Loucy (cell line): ENCODE data around the gene ATP6V0E2.
A peak's percentile ranks its signal among the peaks of the same experiment; 100 is the strongest.

Experiments
- H2AFZ ChIP-seq: fragments of 200-600 bp; sonication (generic); 2 replicates; pipeline ENCODE4 v1.6.0; 2016; ENCODE audit warnings: antibody characterized with exemption, mild to moderate bottlenecking, low read length, moderate library complexity
- H3F3A ChIP-seq: fragments of 200-600 bp; 2 replicates; pipeline ENCODE4 v1.6.0; 2016; ENCODE audit warnings: antibody characterized with exemption, low read depth, mild to moderate bottlenecking
- H3K27me3 ChIP-seq: fragments of 200-600 bp; sonication (generic); 2 replicates; pipeline ENCODE4 v1.6.1; 2014; ENCODE audit warnings: low read length, mild to moderate bottlenecking; ENCODE audit not compliant: insufficient read depth, poor library complexity, severe bottlenecking
- H3K36me3 ChIP-seq: fragments of 200-600 bp; sonication (generic); 2 replicates; pipeline ENCODE4 v1.6.1; 2016; ENCODE audit warnings: low read length; ENCODE audit not compliant: insufficient read depth
- H3K4me1 ChIP-seq: fragments of 200-600 bp; sonication (generic); 2 replicates; pipeline ENCODE4 v1.5.1; 2014; ENCODE audit warnings: low read length, mild to moderate bottlenecking; ENCODE audit not compliant: insufficient read depth, poor library complexity, severe bottlenecking
- H3K4me2 ChIP-seq: fragments of 200-600 bp; sonication (generic); 2 replicates; pipeline ENCODE4 v1.6.0; 2014; ENCODE audit warnings: antibody characterized with exemption, low read length, low read depth, mild to moderate bottlenecking; ENCODE audit not compliant: poor library complexity, severe bottlenecking
- H3K4me3 ChIP-seq: fragments of 200-600 bp; sonication (generic); 2 replicates; pipeline ENCODE4 v1.5.1; 2014; ENCODE audit warnings: low read length, mild to moderate bottlenecking, mixed read lengths; ENCODE audit not compliant: poor library complexity, severe bottlenecking
- H3K79me2 ChIP-seq: fragments of 200-600 bp; sonication (generic); 2 replicates; pipeline ENCODE4 v1.6.1; 2014; ENCODE audit warnings: low read length; ENCODE audit not compliant: insufficient read depth
- H3K9ac ChIP-seq: fragments of 200-600 bp; sonication (generic); 2 replicates; pipeline ENCODE4 v1.6.0; 2014; ENCODE audit warnings: mild to moderate bottlenecking, low read depth, low read length, moderate library complexity; ENCODE audit not compliant: poor library complexity, severe bottlenecking
- H3K9me2 ChIP-seq: fragments of 200-600 bp; sonication (generic); replicated peaks from 2 replicates; pipeline ENCODE4 v1.6.1; 2016; ENCODE audit warnings: low read depth, low read length, mixed read lengths
- H3K9me3 ChIP-seq: fragments of 200-600 bp; sonication (generic); 2 replicates; pipeline ENCODE4 v1.6.1; 2014; ENCODE audit warnings: mild to moderate bottlenecking, antibody characterized with exemption, low read length, low read depth; ENCODE audit not compliant: insufficient read depth
- H4K20me1 ChIP-seq: fragments of 200-600 bp; sonication (generic); 2 replicates; pipeline ENCODE4 v1.6.0; 2014; ENCODE audit warnings: antibody characterized with exemption, low read length, mild to moderate bottlenecking; ENCODE audit not compliant: insufficient read depth, poor library complexity, severe bottlenecking
- CTCF ChIP-seq: fragments of 200-600 bp; sonication (generic); conservative IDR thresholded peaks from 2 replicates; pipeline ENCODE4 v1.5.1; 2014; ENCODE audit warnings: mild to moderate bottlenecking, antibody characterized with exemption, low read length
- EZH2phosphoT487 ChIP-seq: fragments of 200-600 bp; IDR thresholded peaks from 2 replicates; pipeline ENCODE4 v1.6.1; 2018; ENCODE audit warnings: antibody characterized with exemption, mild to moderate bottlenecking, moderate library complexity, borderline replicate concordance

Gene ATP6V0E2

GRCh38 chr7:149869867-149870266 is 3.9 kb upstream of the ATP6V0E2 start:
- H3K9me2 ChIP-seq = no peaks in the 10 kb centered on the region
- H3K27me3 ChIP-seq = no peaks in the 10 kb centered on the region
- H3K79me2 ChIP-seq = peaks cover 8% of the 10 kb centered on the region; the same call in 1 of the 2 replicates
- H3K4me1 ChIP-seq = peaks cover 80% of the 10 kb centered on the region
- peaks cover 11% of the 10 kb centered on the region for H3F3A ChIP-seq
- no peaks in the 10 kb centered on the region for H3K36me3 ChIP-seq
- H3K9me3 ChIP-seq = no peaks in the 10 kb centered on the region
- H3K4me2 ChIP-seq = peak overlapping the region; percentile 63
- H3K4me3 ChIP-seq = peak overlapping the region; percentile 40
- H3K9ac ChIP-seq = peak overlapping the region; percentile 42
- H2AFZ ChIP-seq = no peak overlapping the region
- TF ChIP-seq CTCF (no peak), EZH2phosphoT487 (no peak)
- H4K20me1 ChIP-seq = no peaks in the 10 kb centered on the region

- H3F3A ChIP-seq = peaks cover 7% of the 10 kb centered on the region
- no peaks in the 10 kb centered on the region for H4K20me1 ChIP-seq
- peak overlapping the region; percentile 63 for H3K4me2 ChIP-seq
- peaks cover 13% of the 10 kb centered on the region; the same call in 1 of the 2 replicates for H3K79me2 ChIP-seq
- no peaks in the 10 kb centered on the region for H3K9me2 ChIP-seq
- H3K27me3 ChIP-seq = no peaks in the 10 kb centered on the region
- H2AFZ ChIP-seq = no peak overlapping the region
- peak overlapping the region; percentile 7 for H3K4me3 ChIP-seq
- no peak overlapping the region for H3K9ac ChIP-seq
- no peaks in the 10 kb centered on the region for H3K36me3 ChIP-seq
- no peak for TF ChIP-seq CTCF
- TF ChIP-seq EZH2phosphoT487 = no peak
- peaks cover 80% of the 10 kb centered on the region for H3K4me1 ChIP-seq
- no peaks in the 10 kb centered on the region for H3K9me3 ChIP-seq
Measured at GRCh38 chr7:149870274-149870673, 3.5 kb upstream of the ATP6V0E2 start.

GRCh38 chr7:149870701-149871483 is 2.9 kb upstream of the ATP6V0E2 start:
- Histone ChIP-seq H3K4me2 (peak overlapping the region; percentile 63), H3K4me1 (peaks cover 79% of the 10 kb centered on the region)

More at GRCh38 chr7:149870701-149871483, 2.9 kb upstream of the ATP6V0E2 start:
- no peaks in the 10 kb centered on the region for H3K9me2 ChIP-seq
- no peaks in the 10 kb centered on the region for H3K9me3 ChIP-seq
- no peak overlapping the region for H2AFZ ChIP-seq
- peaks cover 2% of the 10 kb centered on the region for H4K20me1 ChIP-seq
- no peaks in the 10 kb centered on the region for H3K27me3 ChIP-seq
- no peaks in the 10 kb centered on the region for H3K36me3 ChIP-seq
- peaks cover 6% of the 10 kb centered on the region for H3F3A ChIP-seq
- TF ChIP-seq EZH2phosphoT487 = no peak
- TF ChIP-seq CTCF = no peak
- no peak overlapping the region for H3K9ac ChIP-seq
- peaks cover 17% of the 10 kb centered on the region; the same call in 1 of the 2 replicates for H3K79me2 ChIP-seq
- no peak overlapping the region for H3K4me3 ChIP-seq
